Heart left ventricle (tissue), 16 donors: ENCODE measurements around the gene STXBP6. TPM values are rescaled to one million over a fixed set of nuclear protein-coding genes. Genes with fewer than 3 reads are reported as not detected.
A peak's percentile ranks its signal among the peaks of the same experiment; 100 is the strongest.

ENCODE experiments used
- ATAC-seq, 4 donors: fragments of 200-7000 bp; cut with Tn5 transposase; one replicate each; pipeline ENCODE4 v1.9.1; 2020 to 2022; ENCODE audit warnings: moderate library complexity in 4 of 4, mild to moderate bottlenecking in 3 of 4, moderate number of reproducible peaks in 1 of 4
- DNase-seq, 5 donors: peaks; one replicate each; pipeline ENCODE4 v3.0.0-alpha.2; 2020
- H3K27ac ChIP-seq, 12 donors: fragments of 200-600 bp; sonication (generic) in 4 of 12; one replicate each; pipeline versions ENCODE4 v1.5.0 to v1.8.0; 2016 to 2022; ENCODE audit warnings: mild to moderate bottlenecking in 2 of 12
- H3K27me3 ChIP-seq, 9 donors: fragments of 200-600 bp; sonication (generic) in 2 of 9; one replicate each; pipeline versions ENCODE4 v1.5.1 to v1.8.0; 2016 to 2022; ENCODE audit warnings: mild to moderate bottlenecking in 3 of 9
- H3K36me3 ChIP-seq, 9 donors: fragments of 200-600 bp; sonication (generic) in 2 of 9; one replicate each; pipeline versions ENCODE4 v1.5.0 to v1.8.0; 2018 to 2022; ENCODE audit warnings: mild to moderate bottlenecking in 2 of 9
- H3K4me1 ChIP-seq, 12 donors: fragments of 200-600 bp; sonication (generic) in 4 of 12; one replicate each; pipeline versions ENCODE4 v1.5.0 to v1.8.0; 2016 to 2022; ENCODE audit warnings: mild to moderate bottlenecking in 3 of 12
- H3K4me3 ChIP-seq, 12 donors: fragments of 200-600 bp; sonication (generic) in 4 of 12; one replicate each; pipeline versions ENCODE4 v1.5.0 to v1.8.0; 2017 to 2022; ENCODE audit warnings: mild to moderate bottlenecking in 9 of 12, moderate library complexity in 4 of 12
- H3K9me3 ChIP-seq, 12 donors: fragments of 200-600 bp; sonication (generic) in 4 of 12; one replicate each; pipeline versions ENCODE4 v1.5.0 to v1.8.0; 2016 to 2022; ENCODE audit warnings: mild to moderate bottlenecking in 1 of 12
- CTCF ChIP-seq, 12 donors: fragments of 200-600 bp; sonication (generic) in 4 of 12; IDR thresholded peaks; one replicate each; pipeline versions ENCODE4 v1.5.0 to v1.8.0; 2018 to 2022; ENCODE audit warnings: antibody characterized with exemption in 12 of 12, mild to moderate bottlenecking in 5 of 12
- POLR2A ChIP-seq, 2 donors: fragments of 450-650 bp; IDR thresholded peaks; one replicate each; pipeline ENCODE4 v1.6.1; 2017; ENCODE audit warnings: antibody characterized with exemption in 2 of 2, mild to moderate bottlenecking in 2 of 2, moderate library complexity in 2 of 2
- WGBS, 4 donors: extraction: QIAGEN DNeasy Blood & Tissue Kit in 2 of 4; methylation state at CpG; one replicate each; pipeline versions ENCODE4 v1.1.5 to v1.1.7; 2013 to 2018; 5-methylcytosine and 5-hydroxymethylcytosine counted together
- intact Hi-C, 10 donors: fragments of 100-400 bp; cut with DNase I; formaldehyde crosslinking; loops; one replicate each; pipeline versions ENCODE4 v1.11.1 to v1.14.2; 2022
- polyA plus RNA-seq, 2 donors: library from polyadenylated mRNA; stranded (reverse); fragments of 200-250 nt; gene quantifications; one replicate each; pipeline ENCODE4 v1.2.3, GENCODE V29; 2013
- total RNA-seq, 9 donors: library from RNA; depleted of rRNA in 2 of 9; stranded (reverse); fragments of >200 nt in 2 of 9; fragmentation: NEBNext Ultra II Directional in 3 of 9; extraction: Animal tissue kit (Norgen Biotek cat#: 25700) in 3 of 9; gene quantifications; one replicate each; pipeline versions ENCODE4 v1.1.0 to v1.2.4, GENCODE V29; 2016 to 2023
- donor health status: ischemic (EF 13 %, LVEDD 7.1; RV severe dilation, severe dysfunction).
- donor health status: healthy with polysubstance abuse.
- donor health status: DM: no; HTN: yes; CAD: no.
- donor health status: DM: no; HTN: no; CAD: no.
- donor health status: ischemic (EF 25% LVEDD 6.9; RV normal size, moderate dysfunction).
- donor health status: ischemic (EF 25% LVEDD 5.7; RV mildly dilated, moderate dysfunction).
- donor health status: healthy.
- donor health status: DM: yes; HTN: yes; CAD: no.
- donor health status: ischemic (EF 35%, LVEDD 5.7; RV mildly dilated, moderate dysfunction).
- donor health status: nonischemic (EF 11% LVEDD 7.7; RV severe dilation, severe dysfunction).
- donor health status: DM: yes; HTN: yes; CAD: no.
- donor health status: PGD.
- donor health status: ischemic (EF 29% LVEDD 5.4; RV normal size, mild dysfunction).
- donor health status: nonischemic (EF 23%, LVEDD 6.1; RV moderate dilation, normal function).

STXBP6 gene
- total and polyA plus RNA-seq, 11 donors, result 12.5 to 57.3 (median 23.7) TPM

DNA sequence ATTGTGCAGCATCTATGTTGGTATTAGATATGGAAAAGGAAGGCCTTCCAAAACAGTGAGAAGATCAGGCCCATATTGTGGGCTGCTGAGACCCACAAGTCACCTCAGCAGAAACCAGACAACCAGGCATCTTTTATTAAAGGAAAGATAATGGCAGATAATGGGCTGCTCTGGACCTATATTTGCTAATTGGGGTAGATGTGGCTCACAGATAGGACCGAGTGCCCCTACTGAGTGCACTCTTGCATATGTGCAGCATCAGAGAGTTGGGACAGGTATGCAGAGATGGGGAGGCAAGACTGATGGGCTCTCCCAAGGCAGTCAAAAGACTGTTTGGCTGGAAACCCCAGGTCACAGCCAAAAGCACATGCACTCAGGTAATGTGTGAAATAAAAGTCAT, 266.2 kb downstream of the STXBP6 start:
- DNase-seq (no peak), ATAC-seq (no peak)
- intact Hi-C loops, result no loop called here
- Histone ChIP-seq H3K36me3 (no peaks in the 10 kb centered on the region), H3K27me3 (no peaks in the 10 kb centered on the region), H3K27ac (no peak overlapping the region), H3K4me1 (peaks cover 0 to 4% (median 1%) of the 10 kb centered on the region in 12 donors), H3K9me3 (no peaks in the 10 kb centered on the region), H3K4me3 (no peak overlapping the region)
- WGBS, 4 donors, result 67 to 89% (median 70%) methylated on average over 1 of the region's 1 CpG
- no peak for TF ChIP-seq CTCF (IDR thresholded peaks at IDR 0.05)
- TF ChIP-seq POLR2A (IDR thresholded peaks at IDR 0.05), result no peak

GRCh38 chr14:24780281-24780680, 269.7 kb downstream of the STXBP6 start:
- 72 to 90% (median 79%) methylated on average over 5 of the region's 5 CpGs for WGBS, 4 donors
- TF ChIP-seq CTCF (IDR thresholded peaks at IDR 0.05), result no peak
- TF ChIP-seq POLR2A (IDR thresholded peaks at IDR 0.05), result no peak

GRCh38 chr14:24777678-24778077, 272.3 kb downstream of the STXBP6 start:
- TF ChIP-seq POLR2A (IDR thresholded peaks at IDR 0.05) (no peak), CTCF (IDR thresholded peaks at IDR 0.05) (no peak)
- Histone ChIP-seq H3K9me3 (no peaks in the 10 kb centered on the region), H3K27ac (no peak overlapping the region), H3K27me3 (no peaks in the 10 kb centered on the region), H3K36me3 (no peaks in the 10 kb centered on the region), H3K4me1 (peaks cover 0 to 20% (median 9%) of the 10 kb centered on the region in 12 donors), H3K4me3 (no peak overlapping the region)
- ATAC-seq (no peak), DNase-seq (no peak)
- intact Hi-C loops, result no loop called here
- WGBS, 4 donors, result 92 to 97% (median 96%) methylated on average over 2 of the region's 2 CpGs

More at GRCh38 chr14:24780281-24780680, 269.7 kb downstream of the STXBP6 start:
- H3K4me1 ChIP-seq, result peaks cover 0 to 2% (median 0%) of the 10 kb centered on the region in 12 donors
- H3K36me3 ChIP-seq, result no peaks in the 10 kb centered on the region
- intact Hi-C loops, result no loop called here
- H3K27ac ChIP-seq, result no peak overlapping the region
- no peaks in the 10 kb centered on the region for H3K27me3 ChIP-seq
- ATAC-seq, result no peak
- H3K4me3 ChIP-seq, result no peak overlapping the region
- DNase-seq, result no peak
- no peaks in the 10 kb centered on the region for H3K9me3 ChIP-seq

DNA sequence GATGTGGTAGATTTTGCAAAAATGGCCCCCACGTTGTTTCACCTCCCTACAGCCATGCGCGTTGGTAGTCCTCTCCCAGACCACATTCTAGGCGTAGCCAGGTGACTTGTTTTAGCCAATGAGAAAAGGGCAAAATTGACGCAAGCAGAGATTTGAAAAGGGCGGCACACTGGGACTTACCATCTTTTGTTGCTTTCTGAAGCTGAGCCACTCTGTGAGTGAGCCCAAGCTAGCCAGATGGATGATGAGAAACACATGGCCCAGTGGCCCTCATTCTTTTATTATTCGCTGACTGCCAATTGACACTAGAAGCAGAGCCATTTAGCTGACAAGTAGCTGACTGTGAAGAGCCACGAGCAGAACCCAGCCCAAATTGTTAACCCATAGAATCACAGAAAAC, 274.0 kb downstream of the STXBP6 start:
- Histone ChIP-seq H3K4me1 (peaks cover 0 to 20% (median 9%) of the 10 kb centered on the region in 12 donors), H3K9me3 (peaks cover 0 to 2% (median 0%) of the 10 kb centered on the region in 12 donors), H3K27ac (no peak overlapping the region), H3K36me3 (no peaks in the 10 kb centered on the region), H3K4me3 (no peak overlapping the region), H3K27me3 (no peaks in the 10 kb centered on the region)
- no peak for TF ChIP-seq CTCF (IDR thresholded peaks at IDR 0.05)
- no peak for TF ChIP-seq POLR2A (IDR thresholded peaks at IDR 0.05)
- intact Hi-C loops, result no loop called here
- 81 to 86% (median 83%) methylated on average over 8 of the region's 8 CpGs for WGBS, 4 donors
- ATAC-seq (no peak), DNase-seq (peak in 1 of 5 donors; percentile 22)
